GM23338 (cell line): ENCODE measurements around the gene MUC5AC. TPM values are rescaled to one million over a fixed set of nuclear protein-coding genes. Genes with fewer than 3 reads are reported as not detected.
A peak's percentile ranks its signal among the peaks of the same experiment; 100 is the strongest.

Experiments
- ATAC-seq: fragments of 200-7000 bp; cut with Tn5 transposase; 3 replicates; pipeline ENCODE4 v1.9.1; 2020
- DNase-seq: peaks from one replicate; pipeline ENCODE4 v3.0.0-alpha.2; 2015; ENCODE audit warnings: low spot score
- H2AFZ ChIP-seq: fragments of 200-600 bp; sonication (generic); 2 replicates; pipeline ENCODE4 v1.8.0; 2016; ENCODE audit warnings: antibody characterized with exemption, mild to moderate bottlenecking, moderate library complexity
- H3F3A ChIP-seq: fragments of 200-600 bp; sonication (generic); replicated peaks from 2 replicates; pipeline ENCODE4 v1.8.0; 2017; ENCODE audit warnings: antibody characterized with exemption, mixed run types, low read depth
- H3K27ac ChIP-seq: fragments of 200-600 bp; sonication (generic); 2 replicates; pipeline ENCODE4 v1.6.1; 2016; ENCODE audit warnings: low read depth
- H3K27me3 ChIP-seq: fragments of 200-600 bp; sonication (generic); 2 replicates; pipeline ENCODE4 v1.8.0; 2016; ENCODE audit warnings: mild to moderate bottlenecking, mixed run types, moderate library complexity; ENCODE audit not compliant: insufficient read depth
- H3K36me3 ChIP-seq: fragments of 200-600 bp; sonication (generic); 2 replicates; pipeline ENCODE4 v1.8.0; 2016; ENCODE audit warnings: mild to moderate bottlenecking; ENCODE audit not compliant: insufficient read depth
- H3K4me1 ChIP-seq: fragments of 200-600 bp; sonication (generic); 2 replicates; pipeline ENCODE4 v1.8.0; 2016; ENCODE audit warnings: mild to moderate bottlenecking, moderate library complexity; ENCODE audit not compliant: insufficient read depth
- H3K4me2 ChIP-seq: fragments of 200-600 bp; sonication (generic); 2 replicates; pipeline ENCODE4 v1.7.1; 2017; ENCODE audit warnings: mixed run types
- H3K4me3 ChIP-seq: fragments of 200-600 bp; sonication (generic); 2 replicates; pipeline ENCODE4 v1.6.1; 2016; ENCODE audit warnings: mixed run types
- H3K79me2 ChIP-seq: fragments of 200-600 bp; sonication (generic); replicated peaks from 2 replicates; pipeline ENCODE4 v1.8.0; 2017; ENCODE audit warnings: mild to moderate bottlenecking; ENCODE audit not compliant: insufficient read depth
- H3K9me2 ChIP-seq: fragments of 200-600 bp; sonication (generic); 2 replicates; pipeline ENCODE4 v1.8.0; 2017; ENCODE audit not compliant: insufficient read depth
- H4K20me1 ChIP-seq: fragments of 200-600 bp; sonication (generic); replicated peaks from 2 replicates; pipeline ENCODE4 v1.8.0; 2017; ENCODE audit warnings: mild to moderate bottlenecking; ENCODE audit not compliant: insufficient read depth
- H3K27ac Mint-ChIP-seq: 2 replicates; pipeline ENCODE4 v1.8.0; 2020; ENCODE audit warnings: inconsistent platforms, mild to moderate bottlenecking, moderate library complexity, mixed read lengths
- H3K27me3 Mint-ChIP-seq: 3 replicates; pipeline ENCODE4 v1.8.0; 2022; ENCODE audit warnings: low read depth, mild to moderate bottlenecking, moderate library complexity, mixed read lengths, inconsistent platforms; ENCODE audit not compliant: insufficient read depth, poor library complexity
- H3K36me3 Mint-ChIP-seq: 3 replicates; pipeline ENCODE4 v1.8.0; 2021; ENCODE audit warnings: low read depth, mild to moderate bottlenecking, inconsistent platforms, moderate library complexity, mixed read lengths
- H3K4me1 Mint-ChIP-seq: 3 replicates; pipeline ENCODE4 v1.8.0; 2020; ENCODE audit warnings: mild to moderate bottlenecking, inconsistent platforms, mixed read lengths
- H3K4me3 Mint-ChIP-seq: 3 replicates; pipeline ENCODE4 v1.8.0; 2021; ENCODE audit warnings: moderate library complexity, mild to moderate bottlenecking, inconsistent platforms, mixed read lengths
- H3K9me3 Mint-ChIP-seq: 3 replicates; pipeline ENCODE4 v1.8.0; 2020; ENCODE audit warnings: moderate library complexity, mild to moderate bottlenecking, inconsistent platforms, mixed read lengths
- CREB1 ChIP-seq: fragments of 250-450 bp; sonication (Bioruptor Pico); IDR thresholded peaks from 2 replicates; pipeline ENCODE4 v1.5.0; 2020; ENCODE audit warnings: low read depth, mild to moderate bottlenecking, moderate library complexity
- EZH2 ChIP-seq: fragments of 200-600 bp; sonication (generic); IDR thresholded peaks from one replicate; pipeline ENCODE4 v1.8.0; 2017; ENCODE audit warnings: antibody characterized with exemption, mild to moderate bottlenecking, low read depth; ENCODE audit not compliant: unreplicated experiment
- EZH2phosphoT487 ChIP-seq: fragments of 200-600 bp; sonication (generic); IDR thresholded peaks from one replicate; pipeline ENCODE4 v1.8.1; 2018; ENCODE audit warnings: antibody characterized with exemption; ENCODE audit not compliant: unreplicated experiment
- JUNB ChIP-seq: IDR thresholded peaks from one replicate; pipeline ENCODE4 v1.6.1; 2016; ENCODE audit warnings: antibody characterized with exemption; ENCODE audit not compliant: unreplicated experiment
- NANOG ChIP-seq: IDR thresholded peaks from 2 replicates; pipeline ENCODE4 v1.6.1; 2016; ENCODE audit warnings: antibody characterized with exemption, borderline replicate concordance
- ZNF114 ChIP-seq: fragments of 250-450 bp; sonication (Bioruptor Pico); IDR thresholded peaks from 2 replicates; pipeline ENCODE4 v1.5.0; 2020; ENCODE audit warnings: mild to moderate bottlenecking, moderate library complexity
- polyA plus RNA-seq: library from polyadenylated mRNA; unstranded; fragments of >200 nt; fragmentation: Nextera tagmentation; extraction: Ambion mirVana; gene quantifications from 2 replicates; pipeline ENCODE4 v1.2.1, GENCODE V29; 2016
- total RNA-seq: library from RNA; depleted of rRNA; stranded (reverse); fragments of >200 nt; shearing (Covaris generic); gene quantifications from 2 replicates; pipeline ENCODE4 v1.2.3, GENCODE V29; 2014
- TF ChIP-seq, protein P1 (sequence below): fragments of 250-450 bp; sonication (Bioruptor Pico); IDR thresholded peaks from 2 replicates; pipeline ENCODE4 v1.5.0; 2020; ENCODE audit warnings: mild to moderate bottlenecking, moderate library complexity

Gene MUC5AC
- total and polyA plus RNA-seq, 2 experiments from 2014 or later = not detected

DNA sequence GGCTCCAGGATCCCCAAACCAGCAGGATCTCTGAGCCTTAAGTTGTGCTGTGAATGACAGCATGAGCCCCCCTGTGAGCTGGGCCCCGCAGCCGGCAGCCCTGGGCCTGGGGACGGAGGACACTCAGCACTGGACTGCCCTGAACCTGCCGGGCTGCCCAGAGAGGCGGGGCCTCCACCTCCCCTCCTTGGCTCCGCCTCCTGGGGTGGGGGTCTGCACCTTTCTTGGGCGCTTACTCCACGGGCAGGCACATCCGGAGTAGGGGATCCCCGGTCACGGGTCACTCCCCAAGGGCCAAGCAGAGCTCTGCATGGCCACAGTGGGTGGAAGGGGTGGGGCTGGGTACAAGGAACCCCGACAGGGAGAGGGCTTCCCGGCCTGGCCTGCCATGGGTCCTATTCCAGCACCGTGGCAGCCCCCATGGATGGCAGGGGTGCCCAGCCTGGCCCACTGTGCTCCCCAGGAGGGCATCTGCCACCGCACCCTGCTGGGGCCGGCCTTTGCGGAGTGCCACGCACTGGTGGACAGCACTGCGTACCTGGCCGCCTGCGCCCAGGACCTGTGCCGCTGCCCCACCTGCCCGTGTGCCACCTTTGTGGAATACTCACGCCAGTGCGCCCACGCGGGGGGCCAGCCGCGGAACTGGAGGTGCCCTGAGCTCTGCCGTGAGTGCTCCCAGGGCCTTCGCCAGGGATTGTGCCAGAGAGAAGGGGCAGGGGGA is 70.5 kb downstream of the MUC5AC start:
- Histone ChIP-seq H3K27me3 (no peaks in the 10 kb centered on the region), H3K79me2 (no peaks in the 10 kb centered on the region), H3K36me3 (no peaks in the 10 kb centered on the region), H3K4me1 (no peaks in the 10 kb centered on the region), H3K27ac (no peak overlapping the region), H3K4me3 (no peak overlapping the region), H4K20me1 (no peaks in the 10 kb centered on the region), H3K9me2 (no peaks in the 10 kb centered on the region), H3K4me2 (no peak overlapping the region), H2AFZ (no peak overlapping the region), H3F3A (no peaks in the 10 kb centered on the region)
- no peak overlapping the region for H3K4me3 Mint-ChIP-seq
- no peak overlapping the region for H3K27ac Mint-ChIP-seq
- TF ChIP-seq JUNB = no peak
- no peak for TF ChIP-seq EZH2phosphoT487
- TF ChIP-seq ZNF114 (CRISPR knock-in tag) = no peak
- TF ChIP-seq EZH2 = no peak
- TF ChIP-seq CREB1 (CRISPR knock-in tag) = no peak
- TF ChIP-seq, protein P1, sequence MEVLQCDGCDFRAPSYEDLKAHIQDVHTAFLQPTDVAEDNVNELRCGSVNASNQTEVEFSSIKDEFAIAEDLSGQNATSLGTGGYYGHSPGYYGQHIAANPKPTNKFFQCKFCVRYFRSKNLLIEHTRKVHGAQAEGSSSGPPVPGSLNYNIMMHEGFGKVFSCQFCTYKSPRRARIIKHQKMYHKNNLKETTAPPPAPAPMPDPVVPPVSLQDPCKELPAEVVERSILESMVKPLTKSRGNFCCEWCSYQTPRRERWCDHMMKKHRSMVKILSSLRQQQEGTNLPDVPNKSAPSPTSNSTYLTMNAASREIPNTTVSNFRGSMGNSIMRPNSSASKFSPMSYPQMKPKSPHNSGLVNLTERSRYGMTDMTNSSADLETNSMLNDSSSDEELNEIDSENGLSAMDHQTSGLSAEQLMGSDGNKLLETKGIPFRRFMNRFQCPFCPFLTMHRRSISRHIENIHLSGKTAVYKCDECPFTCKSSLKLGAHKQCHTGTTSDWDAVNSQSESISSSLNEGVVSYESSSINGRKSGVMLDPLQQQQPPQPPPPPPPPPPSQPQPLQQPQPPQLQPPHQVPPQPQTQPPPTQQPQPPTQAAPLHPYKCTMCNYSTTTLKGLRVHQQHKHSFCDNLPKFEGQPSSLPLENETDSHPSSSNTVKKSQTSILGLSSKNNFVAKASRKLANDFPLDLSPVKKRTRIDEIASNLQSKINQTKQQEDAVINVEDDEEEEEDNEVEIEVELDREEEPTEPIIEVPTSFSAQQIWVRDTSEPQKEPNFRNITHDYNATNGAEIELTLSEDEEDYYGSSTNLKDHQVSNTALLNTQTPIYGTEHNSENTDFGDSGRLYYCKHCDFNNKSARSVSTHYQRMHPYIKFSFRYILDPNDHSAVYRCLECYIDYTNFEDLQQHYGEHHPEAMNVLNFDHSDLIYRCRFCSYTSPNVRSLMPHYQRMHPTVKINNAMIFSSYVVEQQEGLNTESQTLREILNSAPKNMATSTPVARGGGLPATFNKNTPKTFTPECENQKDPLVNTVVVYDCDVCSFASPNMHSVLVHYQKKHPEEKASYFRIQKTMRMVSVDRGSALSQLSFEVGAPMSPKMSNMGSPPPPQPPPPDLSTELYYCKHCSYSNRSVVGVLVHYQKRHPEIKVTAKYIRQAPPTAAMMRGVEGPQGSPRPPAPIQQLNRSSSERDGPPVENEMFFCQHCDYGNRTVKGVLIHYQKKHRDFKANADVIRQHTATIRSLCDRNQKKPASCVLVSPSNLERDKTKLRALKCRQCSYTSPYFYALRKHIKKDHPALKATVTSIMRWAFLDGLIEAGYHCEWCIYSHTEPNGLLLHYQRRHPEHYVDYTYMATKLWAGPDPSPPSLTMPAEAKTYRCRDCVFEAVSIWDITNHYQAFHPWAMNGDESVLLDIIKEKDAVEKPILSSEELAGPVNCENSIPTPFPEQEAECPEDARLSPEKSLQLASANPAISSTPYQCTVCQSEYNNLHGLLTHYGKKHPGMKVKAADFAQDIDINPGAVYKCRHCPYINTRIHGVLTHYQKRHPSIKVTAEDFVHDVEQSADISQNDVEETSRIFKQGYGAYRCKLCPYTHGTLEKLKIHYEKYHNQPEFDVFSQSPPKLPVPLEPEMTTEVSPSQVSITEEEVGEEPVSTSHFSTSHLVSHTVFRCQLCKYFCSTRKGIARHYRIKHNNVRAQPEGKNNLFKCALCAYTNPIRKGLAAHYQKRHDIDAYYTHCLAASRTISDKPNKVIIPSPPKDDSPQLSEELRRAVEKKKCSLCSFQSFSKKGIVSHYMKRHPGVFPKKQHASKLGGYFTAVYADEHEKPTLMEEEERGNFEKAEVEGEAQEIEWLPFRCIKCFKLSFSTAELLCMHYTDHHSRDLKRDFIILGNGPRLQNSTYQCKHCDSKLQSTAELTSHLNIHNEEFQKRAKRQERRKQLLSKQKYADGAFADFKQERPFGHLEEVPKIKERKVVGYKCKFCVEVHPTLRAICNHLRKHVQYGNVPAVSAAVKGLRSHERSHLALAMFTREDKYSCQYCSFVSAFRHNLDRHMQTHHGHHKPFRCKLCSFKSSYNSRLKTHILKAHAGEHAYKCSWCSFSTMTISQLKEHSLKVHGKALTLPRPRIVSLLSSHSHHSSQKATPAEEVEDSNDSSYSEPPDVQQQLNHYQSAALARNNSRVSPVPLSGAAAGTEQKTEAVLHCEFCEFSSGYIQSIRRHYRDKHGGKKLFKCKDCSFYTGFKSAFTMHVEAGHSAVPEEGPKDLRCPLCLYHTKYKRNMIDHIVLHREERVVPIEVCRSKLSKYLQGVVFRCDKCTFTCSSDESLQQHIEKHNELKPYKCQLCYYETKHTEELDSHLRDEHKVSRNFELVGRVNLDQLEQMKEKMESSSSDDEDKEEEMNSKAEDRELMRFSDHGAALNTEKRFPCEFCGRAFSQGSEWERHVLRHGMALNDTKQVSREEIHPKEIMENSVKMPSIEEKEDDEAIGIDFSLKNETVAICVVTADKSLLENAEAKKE (CRISPR knock-in tag) = no peak
- TF ChIP-seq NANOG = no peak
- DNase-seq (no peak), ATAC-seq (0 out of 3 replicates have a peak, but pooled peaks have one; percentile 2)
- H3K9me3 Mint-ChIP-seq = no peaks in the 10 kb centered on the region
- H3K27me3 Mint-ChIP-seq = peaks cover 1% of the 10 kb centered on the region
- H3K36me3 Mint-ChIP-seq = no peaks in the 10 kb centered on the region
- H3K4me1 Mint-ChIP-seq = peaks cover 3% of the 10 kb centered on the region
